ENCODE results near the gene CLBA1.

DNA sequence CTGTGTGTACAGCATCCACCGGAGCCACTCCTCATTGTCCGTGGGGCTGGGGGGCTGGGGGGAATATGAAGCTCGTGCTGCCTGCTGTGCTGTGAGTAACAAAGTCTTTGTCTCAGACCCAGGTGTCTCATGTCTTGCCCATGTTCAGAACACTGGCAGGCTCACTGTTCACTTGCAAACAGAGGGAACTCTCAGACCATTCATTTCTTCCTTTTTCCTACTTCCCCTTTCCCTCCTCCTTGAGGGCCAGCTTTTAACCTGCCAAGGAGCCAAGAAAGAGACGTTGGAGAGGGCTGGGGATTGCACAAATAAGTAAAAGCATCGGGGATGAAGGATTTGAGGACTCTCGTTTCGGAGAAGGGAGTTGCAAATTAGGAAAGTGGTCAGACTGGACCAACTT is 58.1 kb downstream of the CLBA1 start:
- TF ChIP-seq, protein P1, sequence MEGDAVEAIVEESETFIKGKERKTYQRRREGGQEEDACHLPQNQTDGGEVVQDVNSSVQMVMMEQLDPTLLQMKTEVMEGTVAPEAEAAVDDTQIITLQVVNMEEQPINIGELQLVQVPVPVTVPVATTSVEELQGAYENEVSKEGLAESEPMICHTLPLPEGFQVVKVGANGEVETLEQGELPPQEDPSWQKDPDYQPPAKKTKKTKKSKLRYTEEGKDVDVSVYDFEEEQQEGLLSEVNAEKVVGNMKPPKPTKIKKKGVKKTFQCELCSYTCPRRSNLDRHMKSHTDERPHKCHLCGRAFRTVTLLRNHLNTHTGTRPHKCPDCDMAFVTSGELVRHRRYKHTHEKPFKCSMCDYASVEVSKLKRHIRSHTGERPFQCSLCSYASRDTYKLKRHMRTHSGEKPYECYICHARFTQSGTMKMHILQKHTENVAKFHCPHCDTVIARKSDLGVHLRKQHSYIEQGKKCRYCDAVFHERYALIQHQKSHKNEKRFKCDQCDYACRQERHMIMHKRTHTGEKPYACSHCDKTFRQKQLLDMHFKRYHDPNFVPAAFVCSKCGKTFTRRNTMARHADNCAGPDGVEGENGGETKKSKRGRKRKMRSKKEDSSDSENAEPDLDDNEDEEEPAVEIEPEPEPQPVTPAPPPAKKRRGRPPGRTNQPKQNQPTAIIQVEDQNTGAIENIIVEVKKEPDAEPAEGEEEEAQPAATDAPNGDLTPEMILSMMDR (conservative IDR thresholded peaks at IDR 0.05 in 1 of 2, IDR thresholded peaks at IDR 0.05 in 1 of 2; ENCODE audit: extremely low read depth in 1 of 2, insufficient read depth in 1 of 2, low read depth in 1 of 2, low read length in 2 of 2): no peak
- TF ChIP-seq EZH2 (IDR thresholded peaks at IDR 0.05; ENCODE audit: borderline replicate concordance, low read length): no peak

Measured in mammary epithelial cell (primary cell).